IPS-18c (cell line): Measurements from ENCODE around the gene NPTX2.

Experiments used
- H3K4me3 ChIP-seq: 2 replicates; pipeline ENCODE4 v1.7.0; 2013; ENCODE audit warnings: low read depth, mild to moderate bottlenecking, low read length, moderate library complexity; ENCODE audit not compliant: insufficient read depth
- H3K9me3 ChIP-seq: one replicate; pipeline ENCODE4 v1.6.1; 2013; ENCODE audit warnings: mild to moderate bottlenecking, low read length, moderate library complexity; ENCODE audit not compliant: control insufficient read depth, insufficient read depth

The NPTX2 gene

GRCh38 chr7:98640375-98640774 lies 23.3 kb downstream of the NPTX2 start:
- no peak overlapping the region for H3K4me3 ChIP-seq

DNA sequence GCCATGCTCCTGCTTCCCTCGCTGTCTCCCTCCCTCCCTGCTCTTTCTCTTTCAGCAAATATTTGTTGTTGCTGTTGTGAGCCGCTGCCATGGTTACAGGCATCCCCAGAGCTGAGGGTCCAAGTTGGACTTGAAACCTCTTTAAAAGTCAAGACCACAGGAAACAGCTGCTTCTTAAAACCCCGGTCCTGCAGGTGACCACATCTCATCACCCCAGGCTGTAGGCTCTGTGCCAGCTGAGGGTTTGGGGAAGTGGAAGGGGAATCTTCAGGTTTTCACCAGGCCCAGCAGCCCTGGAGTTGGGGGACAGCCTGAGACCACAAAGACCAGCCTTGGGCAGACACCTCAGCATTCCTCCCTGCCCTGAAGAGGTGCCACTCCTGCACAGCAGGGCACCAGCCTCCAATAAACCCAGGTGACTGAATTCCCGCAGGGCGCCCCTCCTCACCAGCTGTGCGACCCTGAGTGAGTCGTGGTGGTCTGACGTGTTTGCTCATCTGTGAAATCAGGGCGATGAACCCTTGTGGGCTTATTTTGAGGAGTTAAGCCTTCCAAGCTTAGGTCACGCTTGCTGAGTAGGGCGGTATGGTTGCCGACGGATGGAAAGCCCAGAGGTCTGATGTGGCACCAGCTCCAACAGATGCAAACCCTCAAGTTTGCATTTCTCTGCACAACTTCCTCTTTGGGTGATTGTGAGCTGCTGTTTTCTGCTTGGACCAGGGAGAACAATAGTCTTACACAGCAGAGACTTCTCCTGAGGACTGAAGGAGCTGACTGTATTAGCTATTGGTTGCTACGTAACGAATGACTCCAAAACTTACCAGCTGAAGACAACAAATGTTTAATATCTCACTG lies 24.8 kb downstream of the NPTX2 start:
- no peak overlapping the region for H3K4me3 ChIP-seq
- H3K9me3 ChIP-seq: no peaks in the 10 kb centered on the region

More at GRCh38 chr7:98640375-98640774, 23.3 kb downstream of the NPTX2 start:
- no peaks in the 10 kb centered on the region for H3K9me3 ChIP-seq

DNA sequence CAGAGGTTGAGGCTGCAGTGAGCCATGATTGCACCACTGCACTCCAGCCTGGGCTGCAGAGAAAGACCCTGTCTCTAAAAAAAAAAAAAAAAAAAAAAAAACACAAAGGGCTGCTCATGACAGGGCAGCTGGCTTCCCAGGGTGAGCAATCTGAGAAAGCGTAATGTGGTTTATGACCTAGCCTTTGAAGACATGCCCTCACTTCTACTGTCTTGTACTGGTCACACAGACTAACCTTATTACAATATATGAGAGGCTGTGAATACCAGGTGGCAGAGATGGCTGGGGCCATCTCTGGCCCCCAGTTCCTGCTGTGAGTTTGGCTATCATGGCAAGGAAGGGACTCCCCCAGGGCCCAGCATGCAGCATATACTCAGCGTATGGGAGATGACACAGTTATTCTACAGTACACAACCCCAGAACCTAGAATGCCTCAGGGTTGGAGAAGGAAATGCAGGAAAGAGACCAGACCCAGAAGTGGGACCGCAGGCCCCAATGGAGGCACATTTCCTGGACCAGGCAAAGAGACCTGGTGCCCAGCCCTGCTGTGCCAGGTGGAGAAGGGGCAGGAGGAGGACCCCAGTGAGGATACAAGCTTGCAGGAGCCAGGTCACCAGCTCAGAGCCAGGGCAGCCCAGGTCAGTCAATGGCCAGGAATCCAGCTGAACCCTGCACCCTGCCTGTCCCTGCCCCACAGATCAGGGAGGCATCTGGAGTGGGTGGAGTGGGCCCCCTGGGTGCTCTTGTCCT lies 26.3 kb downstream of the NPTX2 start:
- Histone ChIP-seq H3K9me3 (no peaks in the 10 kb centered on the region), H3K4me3 (no peak overlapping the region)

GRCh38 chr7:98646465-98646864 lies 29.4 kb downstream of the NPTX2 start:
- H3K4me3 ChIP-seq: no peak overlapping the region
- no peaks in the 10 kb centered on the region for H3K9me3 ChIP-seq

DNA sequence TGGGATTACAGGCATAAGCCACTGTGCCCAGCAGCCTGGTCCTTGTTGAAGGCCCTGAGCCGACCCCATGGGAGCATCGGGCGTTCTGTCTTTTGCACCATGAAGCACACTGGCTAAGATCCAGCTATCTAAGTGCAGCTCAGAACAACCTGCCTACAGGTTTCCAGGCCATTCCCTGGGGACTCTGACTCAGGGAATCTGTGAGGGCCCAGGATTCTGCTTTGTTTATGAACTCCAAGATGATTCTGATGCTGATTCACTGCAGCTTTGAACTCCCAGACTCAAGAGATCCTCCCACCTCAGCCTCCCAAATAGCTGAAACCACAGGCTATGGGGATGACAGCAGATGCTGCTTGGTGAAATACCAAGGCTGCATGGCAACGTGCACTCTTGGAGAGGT lies 30.2 kb downstream of the NPTX2 start:
- H3K4me3 ChIP-seq: no peak overlapping the region
- H3K9me3 ChIP-seq: no peaks in the 10 kb centered on the region

GRCh38 chr7:98651760-98652159 lies 34.7 kb downstream of the NPTX2 start:
- Histone ChIP-seq H3K4me3 (no peak overlapping the region), H3K9me3 (no peaks in the 10 kb centered on the region)

DNA sequence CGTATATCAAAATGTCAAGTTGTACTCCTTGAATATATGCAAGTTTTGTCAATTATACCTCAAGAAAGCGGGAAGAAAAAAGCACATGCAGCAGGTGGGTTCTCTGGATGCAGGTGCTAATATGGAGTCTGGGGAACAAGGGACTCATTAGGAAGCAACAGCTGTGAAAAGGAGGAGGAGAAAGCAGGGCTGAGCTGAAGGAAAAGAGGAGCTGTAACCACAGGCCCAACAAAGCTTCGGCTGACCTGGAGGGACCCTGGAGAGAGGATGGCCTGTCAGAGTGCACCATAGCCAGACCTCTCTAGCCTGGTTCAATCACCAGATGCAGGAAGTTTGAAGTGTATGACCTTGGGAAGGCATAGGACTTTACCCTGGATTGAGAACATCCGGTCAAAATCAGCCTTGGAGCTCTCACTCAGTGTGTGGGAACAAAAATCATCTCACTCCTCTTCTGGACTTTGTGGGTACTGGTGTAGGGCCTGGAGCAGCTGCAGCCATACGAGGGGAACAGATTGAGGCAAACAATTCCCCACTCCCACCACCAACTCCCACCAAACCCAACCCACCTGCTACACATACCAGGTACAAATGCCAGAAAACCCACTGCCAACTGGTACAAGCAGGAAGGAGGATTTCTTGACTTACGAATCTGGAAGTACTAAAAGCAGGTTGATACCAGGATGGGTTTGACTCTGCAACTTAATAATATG lies 36.7 kb downstream of the NPTX2 start:
- Histone ChIP-seq H3K9me3 (no peaks in the 10 kb centered on the region), H3K4me3 (no peak overlapping the region)

DNA sequence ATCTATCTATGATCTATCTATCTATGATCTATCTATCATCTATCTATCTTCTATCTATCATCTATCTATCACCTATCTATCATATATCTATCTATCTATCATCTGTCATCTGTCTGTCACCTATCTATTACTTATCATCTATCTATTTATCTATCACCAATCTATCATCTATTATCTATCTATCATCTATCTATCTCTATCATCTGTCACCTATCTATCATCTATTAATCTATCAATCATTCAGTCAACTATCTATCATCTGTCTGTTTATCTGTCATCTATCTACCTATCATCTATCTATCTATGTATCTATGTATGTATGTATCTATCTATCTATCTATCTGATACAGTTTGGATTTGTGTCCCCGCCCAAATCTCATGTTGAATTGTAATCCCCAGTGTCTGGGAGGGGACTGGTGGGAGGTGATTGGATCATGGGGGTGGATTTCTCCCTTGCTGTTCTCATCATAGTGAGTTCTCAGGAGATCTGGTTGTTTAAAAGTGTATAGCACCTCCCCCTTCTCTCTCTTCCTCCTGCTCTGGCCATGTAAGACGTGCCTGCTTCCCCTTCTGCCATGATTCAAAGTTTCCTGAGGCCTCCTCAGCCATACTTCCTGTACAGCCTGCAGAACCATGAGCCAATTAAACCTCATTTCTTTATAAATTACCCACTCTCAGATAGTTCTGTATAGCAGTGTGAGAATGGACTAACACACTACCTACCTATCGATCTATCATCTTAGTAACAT lies 37.6 kb downstream of the NPTX2 start:
- H3K4me3 ChIP-seq: no peak overlapping the region
- H3K9me3 ChIP-seq: no peaks in the 10 kb centered on the region

DNA sequence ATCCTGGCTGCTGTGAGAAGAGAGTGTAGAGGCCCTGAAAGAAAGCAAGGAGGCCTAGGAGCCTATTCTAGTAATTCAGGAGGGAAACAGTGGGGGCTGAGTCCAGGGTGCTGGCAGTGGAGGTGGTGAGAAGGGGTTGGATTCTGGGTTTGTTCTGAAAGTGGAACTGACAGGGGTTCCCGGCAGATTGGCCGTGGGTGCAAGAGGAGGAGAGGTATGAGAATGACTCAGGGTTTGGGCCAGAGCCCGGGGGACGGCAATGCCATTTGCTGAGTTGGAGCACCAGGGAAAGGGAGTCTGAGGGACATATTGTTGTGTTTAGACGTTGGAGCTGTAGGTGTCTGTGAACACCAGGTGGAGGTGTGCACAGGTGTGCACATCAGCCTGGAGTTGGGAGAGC lies 38.5 kb downstream of the NPTX2 start:
- H3K9me3 ChIP-seq: no peaks in the 10 kb centered on the region
- H3K4me3 ChIP-seq: no peak overlapping the region

- H3K4me3 ChIP-seq: no peak overlapping the region
- H3K9me3 ChIP-seq: no peaks in the 10 kb centered on the region
Measured at GRCh38 chr7:98656899-98657298, 39.8 kb downstream of the NPTX2 start.

DNA sequence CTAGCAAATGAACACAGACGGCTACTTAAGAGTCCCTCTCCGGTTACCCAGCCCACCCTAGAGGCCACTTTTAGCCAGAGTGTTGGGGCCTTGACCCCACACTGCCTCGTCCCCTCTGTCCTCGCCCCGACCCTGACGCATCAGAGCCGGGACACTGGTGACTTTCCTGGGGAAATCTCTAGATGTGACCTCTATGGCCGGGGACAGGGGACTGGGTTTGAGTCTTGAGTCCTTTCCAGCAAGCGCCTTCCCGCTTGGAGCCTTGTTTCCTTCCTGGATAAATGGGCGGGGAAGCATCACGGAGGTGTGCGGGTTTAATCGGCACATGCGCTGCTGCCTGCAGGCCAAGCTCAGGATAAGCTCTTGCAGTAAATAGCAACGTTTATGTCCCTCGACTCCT lies 40.7 kb downstream of the NPTX2 start:
- H3K4me3 ChIP-seq: no peak overlapping the region
- no peaks in the 10 kb centered on the region for H3K9me3 ChIP-seq

DNA sequence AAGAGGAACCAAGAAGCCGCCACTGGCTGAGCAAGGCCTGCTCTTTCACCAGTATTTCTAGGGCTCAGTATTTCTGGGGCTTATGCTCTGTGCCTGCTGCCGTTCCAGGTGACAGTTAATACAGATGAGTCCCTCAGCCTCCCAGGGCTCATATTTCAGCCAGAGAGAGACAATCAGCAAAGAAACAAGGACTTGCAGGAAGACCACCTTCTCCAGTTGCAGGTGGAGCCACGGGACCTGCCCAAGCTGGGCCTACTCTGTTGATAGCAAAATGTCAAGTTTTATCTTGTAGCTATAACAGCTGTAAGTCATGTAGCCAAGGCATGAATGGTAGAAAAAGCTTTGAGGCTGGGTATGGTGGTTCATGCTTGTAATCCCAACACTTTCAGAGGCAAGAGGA lies 42.7 kb downstream of the NPTX2 start:
- Histone ChIP-seq H3K9me3 (no peaks in the 10 kb centered on the region), H3K4me3 (no peak overlapping the region)

GRCh38 chr7:98661607-98662006 lies 44.5 kb downstream of the NPTX2 start:
- H3K9me3 ChIP-seq: no peaks in the 10 kb centered on the region
- H3K4me3 ChIP-seq: no peak overlapping the region

DNA sequence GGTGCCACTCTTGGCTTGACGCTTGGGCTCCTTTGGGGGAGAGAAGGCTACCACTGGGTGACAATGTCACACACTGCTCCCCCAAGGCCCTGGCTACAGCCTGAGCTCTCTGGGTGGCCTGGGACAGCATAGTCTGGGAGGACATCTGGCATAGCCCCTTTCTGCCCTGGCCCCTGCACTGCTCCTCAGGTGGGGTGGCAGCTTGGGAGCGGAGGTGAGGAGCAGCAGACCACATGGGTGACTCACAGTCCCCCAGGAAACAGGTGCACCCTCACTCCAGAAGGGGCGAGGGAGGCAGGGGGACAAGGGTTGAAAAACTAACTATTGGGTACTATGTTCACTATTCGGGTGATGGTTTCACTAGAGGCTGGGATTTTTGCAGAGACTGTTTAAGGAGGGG lies 45.2 kb downstream of the NPTX2 start:
- no peaks in the 10 kb centered on the region for H3K9me3 ChIP-seq
- no peak overlapping the region for H3K4me3 ChIP-seq

DNA sequence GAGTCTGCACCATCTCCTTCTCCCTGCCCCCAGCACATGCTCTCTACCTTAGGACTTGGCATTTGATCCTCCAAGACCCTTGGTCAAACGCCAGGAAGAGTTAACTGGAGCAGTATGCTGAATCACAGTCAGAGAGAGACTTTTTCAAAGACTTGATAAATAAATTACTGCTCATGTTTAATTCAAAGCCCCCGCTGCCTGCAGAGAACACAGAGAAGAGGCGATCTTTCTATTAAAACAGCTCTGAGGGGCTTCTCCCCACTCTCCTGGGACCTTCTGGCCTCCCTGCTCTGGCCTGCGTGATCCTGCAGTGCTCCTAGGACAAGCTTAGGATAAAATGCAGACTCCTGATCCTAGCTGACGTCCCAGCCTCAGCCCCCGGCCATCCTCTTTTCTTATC lies 47.8 kb downstream of the NPTX2 start:
- H3K4me3 ChIP-seq: no peak overlapping the region
- H3K9me3 ChIP-seq: no peaks in the 10 kb centered on the region

- no peak overlapping the region for H3K4me3 ChIP-seq
- H3K9me3 ChIP-seq: no peaks in the 10 kb centered on the region
Measured at GRCh38 chr7:98668255-98668654, 51.2 kb downstream of the NPTX2 start.

GRCh38 chr7:98669329-98670000 lies 52.4 kb downstream of the NPTX2 start:
- no peak overlapping the region for H3K4me3 ChIP-seq
- H3K9me3 ChIP-seq: no peaks in the 10 kb centered on the region
